DND-41 (cell line): ENCODE measurements around the gene SOX21.

Experiments
- EZH2 ChIP-seq: IDR thresholded peaks from 3 replicates; pipeline ENCODE4 v1.6.1; 2012; ENCODE audit warnings: borderline replicate concordance, low read depth, mild to moderate bottlenecking, moderate library complexity, low read length, inconsistent platforms; ENCODE audit not compliant: severe bottlenecking
- TF ChIP-seq, protein P1 (sequence below): IDR thresholded peaks from 2 replicates; pipeline ENCODE4 v1.5.1; 2012; ENCODE audit warnings: borderline replicate concordance, low read length, moderate library complexity, mild to moderate bottlenecking; ENCODE audit not compliant: poor library complexity, severe bottlenecking; ENCODE audit errors: extremely low read depth

DNA sequence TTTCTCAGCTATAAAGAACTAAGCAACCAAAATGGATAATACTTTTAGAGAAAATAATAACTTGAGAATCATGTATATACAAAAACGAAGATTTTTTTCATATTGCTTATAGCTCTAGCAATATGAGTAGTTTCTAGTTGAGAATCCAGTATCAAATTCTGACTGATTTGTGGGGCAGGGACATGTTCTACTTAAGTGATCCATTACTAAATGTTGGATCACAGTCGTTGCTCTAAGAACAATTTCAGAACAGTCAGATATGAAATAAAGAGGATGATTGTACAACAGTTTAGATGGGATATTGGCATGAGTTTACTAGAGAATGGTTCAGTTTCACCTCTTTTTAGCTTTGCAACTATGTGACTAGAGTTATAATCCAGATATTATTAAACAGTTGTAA, 39.9 kb downstream of the SOX21 start:
- TF ChIP-seq, protein P1, sequence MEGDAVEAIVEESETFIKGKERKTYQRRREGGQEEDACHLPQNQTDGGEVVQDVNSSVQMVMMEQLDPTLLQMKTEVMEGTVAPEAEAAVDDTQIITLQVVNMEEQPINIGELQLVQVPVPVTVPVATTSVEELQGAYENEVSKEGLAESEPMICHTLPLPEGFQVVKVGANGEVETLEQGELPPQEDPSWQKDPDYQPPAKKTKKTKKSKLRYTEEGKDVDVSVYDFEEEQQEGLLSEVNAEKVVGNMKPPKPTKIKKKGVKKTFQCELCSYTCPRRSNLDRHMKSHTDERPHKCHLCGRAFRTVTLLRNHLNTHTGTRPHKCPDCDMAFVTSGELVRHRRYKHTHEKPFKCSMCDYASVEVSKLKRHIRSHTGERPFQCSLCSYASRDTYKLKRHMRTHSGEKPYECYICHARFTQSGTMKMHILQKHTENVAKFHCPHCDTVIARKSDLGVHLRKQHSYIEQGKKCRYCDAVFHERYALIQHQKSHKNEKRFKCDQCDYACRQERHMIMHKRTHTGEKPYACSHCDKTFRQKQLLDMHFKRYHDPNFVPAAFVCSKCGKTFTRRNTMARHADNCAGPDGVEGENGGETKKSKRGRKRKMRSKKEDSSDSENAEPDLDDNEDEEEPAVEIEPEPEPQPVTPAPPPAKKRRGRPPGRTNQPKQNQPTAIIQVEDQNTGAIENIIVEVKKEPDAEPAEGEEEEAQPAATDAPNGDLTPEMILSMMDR, result no peak
- TF ChIP-seq EZH2, result no peak
